NCI-H2029 treated with DMSO at 0.1 percent for 48 hours (cell line): ENCODE data around the gene CDH12.
"Not testable (repeated sequence)": the region's sequence is repeated elsewhere in the genome, so short reads cannot be mapped to it uniquely, and the experiment has no call there.

Experiments used
- DNase-seq: peaks from one replicate; lab custom pipeline; 2025; lab: John Stamatoyannopoulos, UW

Gene CDH12

DNA sequence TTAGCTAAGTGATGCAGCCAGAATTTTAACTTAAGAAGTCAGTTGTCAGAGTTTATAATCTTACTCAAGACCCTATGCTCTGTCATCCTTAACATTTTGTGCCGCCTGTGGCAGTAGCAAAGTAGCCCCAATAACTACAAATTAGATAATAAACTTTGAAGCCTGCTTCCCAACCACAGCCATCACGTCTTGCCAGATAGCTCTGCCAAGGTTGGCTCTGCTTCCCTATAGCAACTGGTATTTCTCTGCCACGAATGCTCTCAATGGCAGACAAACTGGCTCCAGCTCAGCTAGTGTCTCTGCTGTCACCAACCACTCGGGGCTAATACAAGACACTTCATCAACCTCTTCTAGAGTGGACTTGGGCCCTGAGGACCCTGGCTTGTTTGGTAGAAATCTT lies 576.1 kb downstream of the CDH12 start:
- DNase-seq, result no peak

DNA sequence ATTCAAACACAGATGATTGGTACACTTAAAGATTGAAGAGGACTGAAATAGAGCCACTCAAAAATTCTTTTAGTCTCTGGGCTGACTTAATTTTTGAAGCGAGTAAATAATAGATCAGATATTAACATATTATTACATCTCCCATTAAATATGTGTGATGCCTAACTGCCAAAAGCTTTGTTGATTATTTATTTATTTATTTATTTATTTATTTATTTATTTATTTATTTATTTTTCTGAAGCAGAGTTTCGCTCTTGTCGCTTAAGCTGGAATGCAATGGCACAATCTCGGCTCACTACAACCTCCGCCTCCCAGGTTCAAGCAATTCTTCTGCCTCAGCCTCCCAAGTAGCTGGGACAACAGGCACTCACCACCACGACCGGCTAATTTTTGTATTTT lies 587.3 kb downstream of the CDH12 start:
- DNase-seq, result not testable (repeated sequence)

DNA sequence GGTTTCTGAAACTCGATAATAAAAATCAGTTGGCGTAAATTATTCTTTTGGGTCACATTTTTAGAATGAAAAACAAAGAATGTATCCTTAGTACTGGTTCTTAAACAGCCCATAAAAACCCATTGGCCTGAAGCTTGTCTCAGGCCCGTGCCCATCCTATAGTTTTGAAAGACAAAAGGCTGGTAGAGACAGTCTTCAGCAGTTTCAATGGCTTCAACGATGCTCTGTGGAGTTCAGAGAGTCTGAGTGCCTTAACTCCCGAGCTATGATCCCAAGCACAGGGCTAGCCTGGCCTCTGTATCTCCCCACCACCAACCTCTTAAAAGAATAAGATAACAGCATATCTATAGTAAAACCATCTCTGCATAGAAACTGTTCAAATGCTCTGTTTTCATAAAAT lies 595.0 kb downstream of the CDH12 start:
- DNase-seq, result no peak

DNA sequence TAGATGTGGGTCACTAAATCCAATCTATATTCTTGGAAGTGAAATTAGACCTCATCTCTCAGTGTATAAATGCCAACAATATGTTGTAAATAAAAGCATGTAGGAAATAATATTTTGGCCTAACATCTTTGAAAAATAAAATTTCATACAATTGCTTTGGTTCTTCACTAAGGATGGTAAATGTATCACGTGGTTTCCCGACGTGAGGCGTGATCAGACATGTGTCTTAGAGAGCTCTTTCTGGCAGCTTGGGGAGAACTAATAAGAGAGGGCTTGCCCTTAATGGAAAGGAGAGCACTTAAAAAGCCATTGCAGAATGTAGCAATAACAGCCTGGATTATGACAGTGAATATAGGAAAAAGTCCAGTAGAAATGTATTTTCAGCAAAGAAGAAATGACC lies 602.6 kb downstream of the CDH12 start:
- no peak for DNase-seq

DNA sequence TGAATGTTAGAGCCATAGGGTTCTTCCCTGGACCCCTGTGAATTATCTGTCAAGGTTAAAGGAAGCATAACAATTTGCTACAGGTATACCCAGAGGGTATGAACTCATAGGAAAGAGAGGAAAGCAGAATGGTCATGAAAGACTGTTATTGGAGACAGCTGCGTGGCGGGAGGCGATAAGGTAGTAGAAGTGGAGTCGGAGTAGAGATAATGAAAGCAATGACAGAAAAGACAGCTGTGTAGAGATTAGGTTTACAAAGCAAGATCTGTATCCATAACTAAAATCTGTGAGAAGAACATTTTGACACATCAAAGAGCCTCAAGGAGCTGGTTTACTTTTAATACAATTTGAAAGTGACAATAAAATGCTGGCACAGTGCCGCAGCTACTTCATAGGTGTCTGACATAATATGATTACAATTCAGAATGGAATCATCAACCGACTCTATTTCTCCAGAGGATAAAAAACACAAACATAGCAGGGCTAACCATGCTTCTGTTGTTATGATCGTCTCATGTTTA lies 603.9 kb downstream of the CDH12 start:
- peak; percentile 9 for DNase-seq

DNA sequence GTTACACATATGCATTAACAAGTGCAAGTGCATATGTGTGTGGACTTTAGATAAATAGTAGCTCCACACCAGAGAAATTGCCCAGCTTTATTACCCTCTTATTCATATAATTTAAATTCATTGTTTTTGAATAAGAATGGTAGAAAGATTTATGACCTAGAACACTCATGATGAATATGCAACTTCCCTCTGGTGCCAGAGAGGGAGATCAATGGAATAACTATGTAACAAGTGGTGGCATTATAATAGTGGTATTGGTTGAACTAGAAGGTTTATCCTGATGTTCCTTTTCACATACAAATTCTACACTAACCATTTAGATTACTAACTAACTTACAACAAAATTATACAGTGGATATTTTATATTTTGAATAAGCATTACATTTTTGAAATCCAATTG lies 607.4 kb downstream of the CDH12 start:
- DNase-seq, result no peak

DNA sequence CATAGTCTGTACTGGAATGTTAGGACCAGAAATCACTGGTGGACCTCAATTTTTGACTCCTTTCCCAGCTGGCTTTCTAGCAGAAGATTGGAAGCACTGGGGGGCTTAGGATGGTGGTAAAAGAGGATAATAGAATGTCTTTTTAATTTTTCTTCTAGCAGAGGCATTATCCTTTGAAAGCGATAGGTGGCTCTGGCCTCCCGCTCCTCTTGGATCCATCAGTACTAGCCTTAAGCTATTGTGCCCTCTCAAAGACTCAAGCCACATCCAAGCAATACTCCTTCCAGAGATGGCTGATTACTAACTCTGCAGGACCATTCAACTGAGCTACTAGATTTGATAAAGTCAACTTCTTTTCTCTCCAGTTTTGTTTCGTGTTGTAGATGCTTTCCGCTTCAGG lies 610.6 kb downstream of the CDH12 start:
- no peak for DNase-seq

DNA sequence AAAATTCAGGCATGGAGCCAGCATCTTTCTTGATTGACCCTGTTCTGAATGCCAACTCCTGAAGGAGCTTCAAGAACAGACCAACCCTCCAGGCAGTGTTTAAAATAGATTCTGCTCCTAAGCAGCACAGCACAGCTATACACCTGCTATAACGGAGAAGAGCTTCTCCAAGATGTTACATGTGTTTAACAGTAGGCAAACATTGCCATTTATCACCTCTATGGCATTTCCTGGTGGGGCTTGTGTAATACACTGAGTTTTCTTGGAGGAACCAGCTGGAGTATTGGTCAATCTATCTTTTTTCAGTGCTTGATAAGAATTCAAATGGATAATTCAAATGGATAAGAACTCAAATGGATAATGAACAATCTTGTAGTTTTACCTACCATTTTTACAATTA lies 615.1 kb downstream of the CDH12 start:
- DNase-seq, result no peak

DNA sequence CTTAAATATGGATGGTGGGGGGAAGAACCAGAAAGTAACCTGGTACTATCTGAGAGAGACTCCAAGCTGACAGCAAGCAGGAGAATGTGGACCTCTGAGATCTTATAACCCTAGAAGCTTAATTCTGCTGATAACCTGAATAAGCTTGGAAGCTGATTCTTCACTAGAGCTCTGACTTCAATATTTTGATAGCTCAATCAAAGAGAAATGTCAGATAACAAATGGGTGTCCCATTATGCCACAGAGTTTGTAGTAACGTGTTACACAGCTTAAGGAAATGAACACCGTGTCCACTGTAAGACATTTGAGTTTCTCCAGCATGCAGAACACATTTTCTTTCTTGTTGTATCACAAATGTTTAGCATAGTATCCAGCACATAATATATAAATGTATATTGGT lies 626.7 kb downstream of the CDH12 start:
- no peak for DNase-seq

DNA sequence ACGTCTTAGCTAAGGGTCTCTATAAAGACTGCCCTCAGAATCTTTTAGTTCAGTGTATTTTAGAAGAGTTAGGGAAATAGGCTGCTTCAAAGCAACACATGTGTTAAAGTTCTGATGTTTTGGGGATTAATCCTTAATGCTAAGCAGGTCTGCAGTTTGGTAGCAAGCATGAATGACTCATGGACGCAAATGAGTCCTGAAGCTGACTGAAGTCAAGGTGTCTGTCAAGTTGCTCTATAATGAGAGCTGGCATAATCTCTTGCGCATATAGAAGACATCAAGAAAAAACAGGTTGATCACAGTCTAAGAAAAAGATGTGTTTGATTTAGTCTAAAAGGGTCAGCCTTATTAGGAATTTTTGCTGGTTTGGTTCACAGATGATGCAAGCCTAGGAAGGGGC lies 630.1 kb downstream of the CDH12 start:
- no peak for DNase-seq

DNA sequence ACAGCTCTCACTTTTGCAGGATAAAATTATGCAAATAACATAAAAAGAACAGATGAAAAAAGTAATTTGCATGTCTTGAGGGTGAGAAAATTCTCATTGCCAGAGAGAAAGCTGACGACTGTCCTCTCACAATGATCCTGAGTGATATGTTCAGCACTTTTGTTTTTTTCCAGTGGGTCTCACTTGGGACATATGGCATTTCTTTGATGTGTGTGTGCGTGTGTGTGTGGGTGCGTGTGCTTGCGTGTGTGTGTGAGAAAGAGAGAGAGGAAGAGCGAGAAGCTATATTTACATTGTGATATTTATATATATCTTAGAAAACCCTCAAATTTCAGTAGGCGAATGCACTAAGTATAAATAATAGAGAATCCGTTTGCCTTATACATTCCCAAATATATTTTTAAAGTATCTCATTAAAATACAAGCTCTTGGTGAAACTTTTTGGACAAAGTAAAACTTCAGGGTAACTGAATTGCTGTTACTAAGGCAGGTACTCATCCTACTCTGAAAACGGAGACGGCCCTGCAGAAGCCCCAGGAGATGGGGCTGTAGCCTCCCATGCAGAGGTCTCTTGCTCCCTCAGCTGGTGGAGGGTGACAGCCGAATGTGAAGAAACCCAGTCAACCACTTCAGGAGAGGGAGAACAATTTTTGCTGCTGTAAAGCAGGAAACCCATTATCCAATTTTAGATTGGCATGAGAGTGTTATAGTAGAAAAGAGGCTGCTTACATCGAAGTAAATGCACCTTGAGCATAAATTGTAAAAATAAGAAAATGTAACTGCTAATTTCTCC lies 639.2 kb downstream of the CDH12 start:
- not testable (repeated sequence) for DNase-seq

DNA sequence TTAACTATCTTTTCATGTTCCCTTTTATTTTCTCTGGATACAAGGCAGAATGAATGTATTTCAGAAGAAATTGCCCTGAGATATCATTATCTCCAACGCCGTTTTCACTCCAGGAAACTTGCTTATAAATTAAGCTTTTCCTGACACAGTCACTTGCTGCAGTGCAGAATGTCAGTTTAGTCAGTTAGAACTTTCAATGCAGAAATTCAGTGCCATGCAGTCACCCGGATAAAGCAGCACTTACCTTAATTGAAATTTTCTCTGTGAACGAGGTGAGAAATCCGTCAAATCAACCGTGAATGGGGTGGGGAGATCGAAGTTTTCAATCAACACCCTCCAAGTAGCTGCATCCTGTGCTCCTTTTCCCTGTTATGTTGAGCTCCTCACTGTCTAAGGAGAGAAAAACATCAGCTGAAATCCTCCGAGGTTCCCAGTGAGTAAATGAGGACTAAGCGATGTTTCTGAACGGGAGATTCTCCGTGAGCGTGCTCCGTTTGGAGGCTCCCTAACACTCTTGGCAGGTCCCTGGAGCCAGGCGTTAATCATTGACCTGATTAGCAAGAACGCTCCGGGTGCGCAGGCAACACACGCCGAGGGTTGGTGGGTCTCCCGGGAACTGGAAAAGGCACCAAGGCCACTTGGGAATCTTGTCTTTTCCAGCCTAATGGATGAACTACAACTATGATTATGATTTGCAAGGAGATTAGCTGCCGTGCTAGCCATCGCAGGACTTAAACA lies 640.7 kb downstream of the CDH12 start:
- DNase-seq, result not testable (repeated sequence)

DNA sequence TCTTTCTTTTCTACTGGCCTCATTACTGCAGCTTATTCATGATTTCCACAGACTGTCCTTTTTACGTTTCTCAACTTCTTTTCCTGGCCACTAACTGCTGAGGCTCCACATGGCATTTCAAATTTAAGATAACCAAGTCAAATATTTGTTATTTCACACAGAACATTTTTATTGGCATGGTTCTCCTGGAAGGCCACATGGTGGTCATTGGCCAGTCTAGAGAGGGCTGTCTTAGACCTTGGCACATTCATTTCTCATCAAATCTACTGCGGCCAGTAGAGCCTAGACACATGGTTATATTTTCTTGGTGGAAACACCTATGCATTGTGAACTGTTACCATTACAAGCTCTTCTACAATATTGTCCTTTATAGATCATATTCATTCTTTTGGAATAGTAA lies 644.7 kb downstream of the CDH12 start:
- DNase-seq, result not testable (repeated sequence)

DNA sequence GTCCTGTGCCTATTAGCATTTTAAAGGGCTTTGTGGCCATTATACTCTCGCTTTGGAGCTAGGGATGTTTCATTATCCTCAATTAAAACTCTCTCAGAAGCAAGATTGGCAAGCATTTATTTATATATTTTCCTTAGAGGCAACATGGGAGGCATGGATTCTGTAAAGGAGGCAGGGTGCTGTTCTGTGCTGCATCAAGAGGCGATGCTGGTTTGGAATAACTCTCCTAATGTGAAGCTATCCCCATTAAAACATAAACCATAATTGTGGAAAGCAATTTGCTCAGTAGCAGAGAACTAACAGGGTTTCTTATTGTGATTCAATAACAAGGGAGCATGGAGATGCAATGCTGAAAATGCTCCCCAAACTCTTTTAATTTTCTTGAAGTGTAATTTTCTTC lies 664.5 kb downstream of the CDH12 start:
- DNase-seq, result not testable (repeated sequence)

DNA sequence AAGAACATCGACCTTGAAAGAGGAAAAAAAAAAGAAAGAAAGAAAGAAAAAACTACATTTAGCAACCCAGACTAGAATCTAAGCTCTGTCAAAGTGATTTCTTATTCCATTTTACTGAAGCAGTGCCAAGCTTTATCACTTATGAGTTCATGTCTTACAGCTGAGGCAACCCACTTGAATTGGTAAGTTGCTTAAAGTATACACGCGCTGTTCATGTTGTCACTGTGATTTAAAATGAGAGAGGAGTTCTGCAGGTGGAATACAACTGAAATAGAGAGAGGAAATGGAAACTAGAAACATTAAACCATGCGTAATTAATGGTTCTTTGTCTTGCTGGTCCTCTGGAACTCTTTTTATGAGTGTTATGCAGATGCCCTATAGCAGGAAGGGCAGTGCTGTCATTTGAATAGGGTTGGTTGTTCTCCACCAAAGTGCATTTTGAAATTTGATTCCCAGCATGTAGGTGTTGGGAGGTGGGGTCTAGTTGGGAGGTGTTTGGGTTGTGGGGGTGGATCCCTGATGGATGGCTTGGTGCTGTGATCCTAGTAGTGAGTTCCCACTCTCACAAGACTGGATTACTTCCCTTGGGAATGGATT lies 665.4 kb downstream of the CDH12 start:
- not testable (repeated sequence) for DNase-seq

DNA sequence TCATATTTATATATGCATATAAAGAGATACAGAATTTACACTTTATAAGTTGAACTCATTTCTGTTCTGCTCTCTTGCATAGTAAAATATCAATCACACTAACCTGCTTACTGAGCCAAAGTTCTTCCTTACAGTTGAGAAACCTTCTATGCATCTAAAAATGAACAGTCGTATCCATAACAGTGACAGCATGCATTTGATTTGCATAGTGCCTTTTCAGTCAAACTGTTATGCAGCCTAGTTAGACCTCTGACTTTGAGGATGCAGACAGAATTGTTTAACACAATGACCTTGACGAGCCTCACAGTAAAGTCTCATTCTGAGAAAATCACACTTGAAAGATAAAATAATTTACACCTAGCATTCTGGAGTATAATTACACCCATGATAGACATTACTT lies 683.9 kb downstream of the CDH12 start:
- not testable (repeated sequence) for DNase-seq

DNA sequence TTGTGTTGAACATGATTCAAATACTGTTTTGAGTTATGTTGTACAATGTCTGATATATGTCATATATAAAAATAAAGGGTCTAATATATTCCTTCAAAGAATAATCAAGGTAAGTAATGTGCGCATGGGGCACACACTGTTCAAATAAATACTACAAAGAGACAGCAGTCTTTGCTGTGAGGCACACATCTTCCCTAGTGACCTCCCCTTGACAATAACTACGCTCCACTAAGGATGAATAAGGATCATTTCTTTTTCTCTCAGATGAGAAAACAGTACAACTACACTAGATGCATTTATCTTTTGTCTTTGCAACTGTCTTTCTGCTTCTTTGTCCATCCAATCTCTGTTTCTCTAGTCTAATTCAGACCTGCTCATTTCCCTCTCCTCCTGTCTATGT lies 684.4 kb downstream of the CDH12 start:
- not testable (repeated sequence) for DNase-seq

DNA sequence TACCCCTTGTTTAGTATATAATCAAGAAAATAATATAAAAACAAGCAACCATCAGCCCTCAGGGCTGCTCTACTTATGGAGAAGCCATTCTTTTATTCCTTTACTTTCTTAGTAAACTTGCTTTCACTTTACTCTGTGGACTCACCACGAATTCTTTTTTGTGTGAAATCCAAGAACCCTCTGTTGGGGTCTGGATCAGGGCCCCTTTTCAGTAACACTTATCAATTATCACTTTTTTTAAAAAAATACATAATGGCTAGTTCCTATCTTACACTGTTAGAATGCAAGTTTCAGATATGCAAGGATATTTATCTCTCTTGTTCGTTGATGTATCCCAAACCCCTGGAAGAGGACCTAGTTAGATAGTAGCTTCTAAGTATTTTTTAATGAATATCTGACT lies 687.2 kb downstream of the CDH12 start:
- DNase-seq, result not testable (repeated sequence)

DNA sequence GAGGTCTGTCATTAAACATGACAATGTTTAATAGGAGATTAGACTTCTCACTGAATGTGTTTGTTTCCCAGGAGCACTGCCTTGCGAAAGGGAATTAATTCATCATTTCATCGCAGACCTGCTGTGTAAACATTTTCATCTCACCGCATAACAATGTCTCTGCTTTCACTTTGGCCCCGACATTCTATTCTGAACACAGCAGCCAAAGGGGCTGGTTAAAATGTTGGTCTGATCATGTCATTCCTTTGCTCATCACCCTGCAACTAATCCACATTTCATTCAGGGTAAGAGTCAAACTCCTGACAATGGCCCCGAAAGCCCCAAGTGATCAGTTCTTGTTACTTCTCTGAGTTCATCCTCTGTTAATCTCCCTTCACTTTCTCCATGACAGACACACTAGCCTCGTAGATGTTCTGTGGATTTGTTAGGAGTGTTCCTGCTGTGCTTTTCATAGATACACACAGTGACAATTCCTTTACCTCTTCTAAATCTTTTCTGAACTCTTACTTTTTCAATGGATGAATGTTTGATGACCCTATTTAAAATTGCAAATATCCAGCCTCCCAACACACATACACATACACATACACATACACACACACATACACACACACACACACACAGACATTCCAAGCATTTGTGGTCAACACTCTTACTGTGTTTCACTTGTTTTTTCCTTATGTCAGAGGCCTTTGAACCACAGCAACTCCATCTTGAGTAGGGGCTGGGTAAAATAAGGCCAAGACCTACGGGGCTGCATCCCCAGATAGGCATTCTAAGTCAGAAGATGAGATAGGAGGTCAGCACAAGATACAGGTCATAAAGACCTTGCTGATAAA lies 688.0 kb downstream of the CDH12 start:
- DNase-seq, result not testable (repeated sequence)

DNA sequence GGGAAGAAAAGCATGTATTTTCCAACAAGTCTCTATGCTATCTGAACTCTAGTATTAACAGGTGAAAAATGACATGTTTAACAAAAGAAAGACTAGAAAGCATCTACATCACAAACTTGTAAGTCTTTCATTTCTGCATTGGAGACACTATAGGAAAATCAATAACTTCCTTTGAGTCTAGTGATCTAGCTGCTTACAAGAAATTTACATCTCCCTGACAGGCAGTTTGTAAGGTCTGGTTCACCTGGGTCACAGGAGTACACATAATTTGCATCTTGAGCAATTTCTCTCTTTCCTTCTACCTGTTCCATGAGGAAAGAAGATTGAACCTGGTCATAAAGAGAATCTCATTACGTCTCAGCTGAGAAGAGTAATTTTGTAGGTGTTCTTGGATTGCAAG lies 696.2 kb downstream of the CDH12 start:
- not testable (repeated sequence) for DNase-seq

DNA sequence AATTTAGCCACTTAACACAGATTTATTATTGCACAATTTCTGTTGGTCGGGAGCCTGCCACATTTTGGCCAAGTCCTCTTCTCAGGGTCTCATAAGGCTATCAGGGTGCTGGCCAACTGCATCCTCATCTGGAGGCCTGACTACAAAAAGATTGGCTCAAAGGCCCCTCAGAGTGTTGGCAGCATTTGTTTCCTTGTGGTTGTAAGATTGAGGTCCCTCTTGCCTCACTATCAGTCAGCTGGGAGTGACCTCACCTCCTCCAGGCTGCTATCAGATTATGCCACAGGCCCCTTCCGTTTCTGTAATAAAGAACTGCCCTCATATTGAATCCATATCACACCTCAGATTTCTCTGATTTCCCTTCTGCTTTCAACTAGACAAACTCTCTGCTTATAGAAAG lies 698.4 kb downstream of the CDH12 start:
- not testable (repeated sequence) for DNase-seq

DNA sequence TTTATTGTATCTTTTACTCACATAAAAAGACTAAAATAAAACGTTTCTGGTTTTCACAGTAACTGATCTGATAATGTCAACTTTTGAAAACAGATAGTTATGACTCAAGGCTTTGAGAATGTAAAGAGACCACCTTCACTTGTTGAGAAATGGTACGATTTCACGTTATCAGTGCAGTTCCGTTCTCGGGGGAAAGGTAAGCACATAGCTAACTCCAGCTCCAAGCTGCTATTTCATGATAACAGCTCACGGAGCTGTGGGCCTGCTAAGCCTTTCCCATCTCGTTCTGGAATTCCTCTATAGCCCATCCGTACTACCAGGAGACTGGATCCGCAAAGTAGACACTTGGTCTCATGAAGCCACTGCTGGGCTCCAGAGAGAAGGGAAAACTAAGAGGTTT lies 701.3 kb downstream of the CDH12 start:
- DNase-seq, result not testable (repeated sequence)
